Omental fat pad (tissue), 4 donors: ENCODE results near the gene CC2D2A. TPM values are rescaled to one million over a fixed set of nuclear protein-coding genes. Genes with fewer than 3 reads are reported as not detected.
"Not testable (repeated sequence)": the region's sequence is repeated elsewhere in the genome, so short reads cannot be mapped to it uniquely, and the experiment has no call there.

Source experiments
- ATAC-seq: fragments of 150-250 bp; one replicate; pipeline ENCODE4 v1.9.1; 2016; ENCODE audit warnings: mild to moderate bottlenecking, moderate library complexity; ENCODE audit not compliant: low FRiP score
- DNase-seq: peaks from one replicate; pipeline ENCODE4 v3.0.0-alpha.2; 2019; ENCODE audit warnings: low spot score
- CTCF ChIP-seq, 3 donors: fragments of 450-650 bp; IDR thresholded peaks; one replicate each; pipeline ENCODE4 v1.5.1; 2016 to 2017; ENCODE audit warnings: antibody characterized with exemption in 3 of 3, mild to moderate bottlenecking in 3 of 3, moderate library complexity in 2 of 3
- total RNA-seq, 4 donors: library from RNA; depleted of rRNA; stranded (reverse); fragments of >200 nt; gene quantifications; one replicate each; pipeline ENCODE4 v1.1.0, GENCODE V29; 2016

CC2D2A gene
- total RNA-seq, 4 donors from 2014 or later: 9.6 to 25.2 (median 11.9) TPM

- no peak for TF ChIP-seq CTCF (IDR thresholded peaks at IDR 0.05)
These were observed 130.5 kb downstream of the CC2D2A start for GRCh38 chr4:15600176-15600575.

GRCh38 chr4:15601862-15602261, 132.2 kb downstream of the CC2D2A start:
- DNase-seq (no peak), ATAC-seq (no peak)
- no peak for TF ChIP-seq CTCF (IDR thresholded peaks at IDR 0.05)

More at GRCh38 chr4:15600176-15600575, 130.5 kb downstream of the CC2D2A start:
- no peak for ATAC-seq
- DNase-seq: no peak

- DNase-seq (no peak), ATAC-seq (no peak)
- no peak for TF ChIP-seq CTCF (IDR thresholded peaks at IDR 0.05)
These were observed 135.9 kb downstream of the CC2D2A start for GRCh38 chr4:15605537-15605936.

GRCh38 chr4:15610855-15611254, 141.2 kb downstream of the CC2D2A start:
- ATAC-seq (no peak), DNase-seq (no peak)
- TF ChIP-seq CTCF (IDR thresholded peaks at IDR 0.05): no peak

GRCh38 chr4:15612136-15612535, 142.5 kb downstream of the CC2D2A start:
- DNase-seq (no peak), ATAC-seq (no peak)
- TF ChIP-seq CTCF (IDR thresholded peaks at IDR 0.05): no peak

GRCh38 chr4:15614891-15615290, 145.2 kb downstream of the CC2D2A start:
- not testable (repeated sequence) for ATAC-seq, DNase-seq

- not testable (repeated sequence) for DNase-seq, ATAC-seq
These were observed 147.7 kb downstream of the CC2D2A start for GRCh38 chr4:15617407-15617806.

GRCh38 chr4:15636818-15637217, 167.1 kb downstream of the CC2D2A start:
- ATAC-seq (no peak), DNase-seq (no peak)
- no peak for TF ChIP-seq CTCF (IDR thresholded peaks at IDR 0.05)
